ENCODE data around the gene CLRN3. TPM values are rescaled to one million over a fixed set of nuclear protein-coding genes. Genes with fewer than 3 reads are reported as not detected.

CLRN3 gene
- total and polyA plus RNA-seq, 4 donors: 6.3 TPM; not detected in 3

DNA sequence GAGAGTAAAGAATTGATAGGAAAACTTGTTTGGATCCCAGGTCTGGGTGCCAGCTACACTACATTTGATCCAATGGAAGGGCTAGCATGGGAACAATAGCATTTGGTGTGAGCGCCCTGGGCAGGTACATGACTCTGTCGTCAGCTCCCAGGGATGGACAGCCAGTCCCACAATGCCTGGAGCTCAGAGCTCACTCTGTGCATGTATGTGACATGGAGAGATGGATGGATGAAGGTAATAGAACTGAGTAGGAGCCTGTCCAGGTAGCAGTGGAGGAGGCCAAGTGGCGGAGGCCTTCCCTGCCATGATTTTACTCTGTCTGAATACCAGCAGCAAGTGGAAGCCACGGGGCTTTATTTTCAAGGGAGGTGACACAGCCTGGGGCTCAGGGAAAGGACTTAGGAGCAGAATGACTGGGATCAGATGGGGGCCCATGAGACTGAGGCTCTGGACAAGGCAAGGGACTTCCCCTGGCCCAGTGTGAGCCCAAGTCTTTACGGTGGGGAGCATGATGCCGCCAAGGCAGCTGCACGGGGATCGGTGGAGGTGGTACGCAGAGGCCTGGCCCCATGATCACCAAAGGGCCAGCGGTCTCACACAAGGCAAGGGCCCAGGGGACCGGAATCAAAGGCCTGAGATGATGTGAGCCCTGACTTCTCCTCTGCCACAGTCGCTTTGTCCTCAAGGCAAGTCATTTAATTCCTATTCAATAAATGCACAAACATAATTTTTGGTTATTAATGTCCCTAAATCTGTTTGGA lies 20.0 kb upstream of the CLRN3 start:
- 97% methylated on average over 12 of the region's 12 CpGs for WGBS, 2 donors
- intact Hi-C loops (cut with DNase I): no loop called here
- no peaks in the 10 kb centered on the region for H3K36me3 ChIP-seq (ENCODE audit: control insufficient read depth in 1 of 2, insufficient read depth in 2 of 2, low read length in 1 of 2)
- no peaks in the 10 kb centered on the region for H3K9me3 ChIP-seq (ENCODE audit: control insufficient read depth, low read length)
- DNase-seq (no peak), ATAC-seq (ENCODE audit: low FRiP score) (no peak)
- H3K27me3 ChIP-seq (ENCODE audit: control insufficient read depth in 1 of 2, insufficient read depth in 2 of 2, low read length in 1 of 2): no peaks in the 10 kb centered on the region
- H3K4me3 ChIP-seq (ENCODE audit: low read length in 2 of 2): no peak overlapping the region
- no peak overlapping the region for H3K27ac ChIP-seq (ENCODE audit: low read depth in 1 of 2, low read length in 2 of 2)
- H3K4me1 ChIP-seq (ENCODE audit: control insufficient read depth in 1 of 2, insufficient read depth in 2 of 2, low read length in 2 of 2): no peaks in the 10 kb centered on the region

DNA sequence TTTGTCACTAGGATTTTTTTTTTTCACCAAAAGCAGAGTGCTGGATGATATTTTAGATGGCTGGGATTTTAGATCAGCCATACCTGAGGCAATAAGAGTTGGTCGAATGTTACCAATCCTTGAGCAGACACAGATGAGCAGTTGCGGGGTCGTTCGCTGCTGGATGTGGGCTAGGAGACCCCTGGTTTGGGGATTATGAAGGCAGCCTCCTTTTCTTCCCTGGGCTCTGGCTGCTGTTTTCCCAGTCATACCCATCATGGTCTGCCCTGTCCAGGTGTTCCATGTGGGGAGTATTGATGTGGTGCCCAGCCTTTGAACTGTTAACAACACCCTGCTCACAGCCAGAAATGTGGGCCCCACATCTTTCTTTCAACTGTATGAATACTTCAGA lies 19.1 kb upstream of the CLRN3 start:
- H3K9me3 ChIP-seq (ENCODE audit: control insufficient read depth, low read length): no peaks in the 10 kb centered on the region
- ATAC-seq (ENCODE audit: low FRiP score) (no peak), DNase-seq (no peak)
- H3K27me3 ChIP-seq (ENCODE audit: control insufficient read depth in 1 of 2, insufficient read depth in 2 of 2, low read length in 1 of 2): no peaks in the 10 kb centered on the region
- intact Hi-C loops (cut with DNase I): no loop called here
- no peaks in the 10 kb centered on the region for H3K36me3 ChIP-seq (ENCODE audit: control insufficient read depth in 1 of 2, insufficient read depth in 2 of 2, low read length in 1 of 2)
- no peaks in the 10 kb centered on the region for H3K4me1 ChIP-seq (ENCODE audit: control insufficient read depth in 1 of 2, insufficient read depth in 2 of 2, low read length in 2 of 2)
- WGBS, 2 donors: 68 to 75% methylated on average over 4 of the region's 4 CpGs
- no peak overlapping the region for H3K4me3 ChIP-seq (ENCODE audit: low read length in 2 of 2)
- no peak overlapping the region for H3K27ac ChIP-seq (ENCODE audit: low read depth in 1 of 2, low read length in 2 of 2)

DNA sequence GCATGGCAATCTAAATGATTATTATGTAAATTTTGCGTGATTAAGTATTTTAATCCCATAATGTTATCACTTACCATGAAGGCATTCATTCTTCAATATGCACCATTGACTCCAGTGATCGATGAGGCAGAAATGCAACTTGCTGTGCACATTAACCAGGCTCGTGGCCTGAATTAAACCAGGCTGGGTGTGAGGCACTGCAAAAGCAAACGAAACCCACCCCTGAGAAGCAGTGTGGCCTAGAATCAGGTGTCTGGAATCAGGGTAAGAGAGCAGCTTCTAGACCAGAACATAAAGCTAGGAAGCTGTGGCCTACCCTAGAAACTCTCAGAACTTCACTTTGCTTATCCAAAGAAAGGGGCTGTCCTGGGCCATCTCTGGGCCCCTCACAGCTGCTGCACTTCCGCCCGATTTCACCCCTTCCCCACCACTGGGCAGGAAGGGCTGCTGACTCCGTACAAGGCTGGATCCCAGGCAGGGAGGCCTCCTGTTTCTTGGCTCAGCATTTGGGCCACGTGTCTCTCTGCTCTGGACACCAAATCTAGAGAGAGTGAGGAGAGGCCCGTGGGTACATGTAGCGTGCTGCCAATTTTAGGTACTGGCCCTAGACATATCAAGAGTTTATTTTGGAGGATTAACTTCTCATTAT lies 18.6 kb upstream of the CLRN3 start:
- intact Hi-C loops (cut with DNase I): no loop called here
- Histone ChIP-seq H3K9me3 (ENCODE audit: control insufficient read depth, low read length) (no peaks in the 10 kb centered on the region), H3K36me3 (ENCODE audit: control insufficient read depth in 1 of 2, insufficient read depth in 2 of 2, low read length in 1 of 2) (no peaks in the 10 kb centered on the region), H3K27me3 (ENCODE audit: control insufficient read depth in 1 of 2, insufficient read depth in 2 of 2, low read length in 1 of 2) (no peaks in the 10 kb centered on the region), H3K27ac (ENCODE audit: low read depth in 1 of 2, low read length in 2 of 2) (no peak overlapping the region), H3K4me3 (ENCODE audit: low read length in 2 of 2) (no peak overlapping the region), H3K4me1 (ENCODE audit: control insufficient read depth in 1 of 2, insufficient read depth in 2 of 2, low read length in 2 of 2) (no peaks in the 10 kb centered on the region)
- DNase-seq (no peak), ATAC-seq (ENCODE audit: low FRiP score) (no peak)
- 42 to 43% methylated on average over 10 of the region's 10 CpGs for WGBS, 2 donors

DNA sequence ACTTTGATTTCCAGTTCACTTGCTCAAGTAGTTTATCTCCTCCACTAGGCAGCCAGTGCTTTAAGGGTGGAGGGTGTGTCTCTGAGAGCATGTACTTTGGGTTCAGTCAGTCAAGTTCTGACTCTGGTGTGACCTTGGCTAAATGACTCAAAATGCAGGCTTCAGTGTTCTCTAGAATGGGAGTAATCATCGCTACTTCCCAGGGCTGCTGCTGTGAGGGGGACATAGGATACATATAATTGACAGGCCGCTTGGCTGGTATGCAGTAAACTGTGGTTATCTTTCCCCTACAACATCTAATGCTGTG lies 17.7 kb upstream of the CLRN3 start:
- Histone ChIP-seq H3K27ac (ENCODE audit: low read depth in 1 of 2, low read length in 2 of 2) (no peak overlapping the region), H3K27me3 (ENCODE audit: control insufficient read depth in 1 of 2, insufficient read depth in 2 of 2, low read length in 1 of 2) (no peaks in the 10 kb centered on the region), H3K4me1 (ENCODE audit: control insufficient read depth in 1 of 2, insufficient read depth in 2 of 2, low read length in 2 of 2) (no peaks in the 10 kb centered on the region), H3K36me3 (ENCODE audit: control insufficient read depth in 1 of 2, insufficient read depth in 2 of 2, low read length in 1 of 2) (no peaks in the 10 kb centered on the region), H3K4me3 (ENCODE audit: low read length in 2 of 2) (no peak overlapping the region), H3K9me3 (ENCODE audit: control insufficient read depth, low read length) (no peaks in the 10 kb centered on the region)
- DNase-seq (no peak), ATAC-seq (ENCODE audit: low FRiP score) (no peak)
- intact Hi-C loops (cut with DNase I): no loop called here
- WGBS, 2 donors: 92 to 97% methylated on average over 2 of the region's 2 CpGs

DNA sequence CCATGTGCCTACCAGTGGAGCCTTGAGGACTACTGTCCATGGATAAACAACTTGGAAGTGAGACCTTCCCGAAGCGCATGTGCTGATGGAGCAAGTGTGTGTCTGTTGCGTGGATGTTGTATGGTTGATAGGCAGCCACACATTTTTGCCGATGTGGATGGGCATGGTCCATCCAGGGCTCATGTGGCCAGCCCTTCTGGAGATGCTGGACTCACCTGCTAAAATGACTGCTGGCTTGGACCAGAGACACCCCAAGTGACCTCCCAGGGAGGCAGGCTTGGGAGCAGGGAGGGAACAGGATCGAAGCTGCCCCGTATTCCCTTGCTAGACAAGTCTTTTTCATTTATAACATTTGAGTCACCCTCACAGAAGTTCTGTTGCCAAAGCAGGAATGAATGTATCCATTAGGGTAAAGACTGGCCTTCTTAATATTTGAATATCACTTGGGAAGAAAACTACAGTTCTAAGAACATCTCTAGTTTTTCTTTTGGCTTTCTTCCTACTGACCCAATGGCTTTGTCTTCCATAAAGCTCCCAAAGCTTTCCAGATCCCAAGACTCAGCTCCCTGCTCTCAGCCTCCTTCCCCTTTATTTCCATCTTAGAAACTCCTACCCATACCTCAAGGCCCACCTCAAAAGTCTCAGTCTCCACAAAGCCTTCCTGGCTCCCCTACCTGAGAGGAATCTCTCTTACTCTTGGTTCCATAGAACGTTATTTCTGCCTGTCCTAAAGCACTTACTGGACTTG lies 17.1 kb upstream of the CLRN3 start:
- intact Hi-C loops (cut with DNase I): loop anchor here (5.0 kb wide), 2 partner anchors 82 to 157 kb away; no protein-coding TSS in a partner anchor
- ATAC-seq (ENCODE audit: low FRiP score) (no peak), DNase-seq (no peak)
- Histone ChIP-seq H3K4me1 (ENCODE audit: control insufficient read depth in 1 of 2, insufficient read depth in 2 of 2, low read length in 2 of 2) (no peaks in the 10 kb centered on the region), H3K27me3 (ENCODE audit: control insufficient read depth in 1 of 2, insufficient read depth in 2 of 2, low read length in 1 of 2) (no peaks in the 10 kb centered on the region), H3K9me3 (ENCODE audit: control insufficient read depth, low read length) (no peaks in the 10 kb centered on the region), H3K36me3 (ENCODE audit: control insufficient read depth in 1 of 2, insufficient read depth in 2 of 2, low read length in 1 of 2) (no peaks in the 10 kb centered on the region), H3K4me3 (ENCODE audit: low read length in 2 of 2) (no peak overlapping the region), H3K27ac (ENCODE audit: low read depth in 1 of 2, low read length in 2 of 2) (no peak overlapping the region)
- WGBS, 2 donors: 87 to 96% methylated on average over 7 of the region's 7 CpGs

DNA sequence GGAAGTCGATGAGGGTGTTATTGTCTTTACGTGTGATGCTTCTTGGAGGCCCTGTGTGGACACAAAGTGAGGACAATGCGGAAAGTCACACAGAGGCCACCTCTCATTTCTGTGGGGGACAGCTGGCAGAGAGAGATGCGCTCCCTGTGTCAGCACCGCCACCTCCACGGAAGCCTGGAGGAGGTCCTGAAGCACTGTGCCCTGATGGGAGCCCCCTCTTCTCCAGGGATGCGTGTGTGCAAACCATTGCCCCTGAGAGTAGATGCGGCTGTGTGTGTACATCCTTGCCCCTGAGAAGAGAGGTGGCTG lies 16.2 kb upstream of the CLRN3 start:
- Histone ChIP-seq H3K27me3 (ENCODE audit: control insufficient read depth in 1 of 2, insufficient read depth in 2 of 2, low read length in 1 of 2) (no peaks in the 10 kb centered on the region), H3K9me3 (ENCODE audit: control insufficient read depth, low read length) (no peaks in the 10 kb centered on the region), H3K4me1 (ENCODE audit: control insufficient read depth in 1 of 2, insufficient read depth in 2 of 2, low read length in 2 of 2) (no peaks in the 10 kb centered on the region), H3K27ac (ENCODE audit: low read depth in 1 of 2, low read length in 2 of 2) (no peak overlapping the region), H3K4me3 (ENCODE audit: low read length in 2 of 2) (no peak overlapping the region), H3K36me3 (ENCODE audit: control insufficient read depth in 1 of 2, insufficient read depth in 2 of 2, low read length in 1 of 2) (no peaks in the 10 kb centered on the region)
- no peak for ATAC-seq (ENCODE audit: low FRiP score)
- intact Hi-C loops (cut with DNase I): loop anchor here (5.0 kb wide), 2 partner anchors 83 to 158 kb away; no protein-coding TSS in a partner anchor
- DNase-seq: no peak
- 94 to 97% methylated on average over 8 of the region's 8 CpGs for WGBS, 2 donors

DNA sequence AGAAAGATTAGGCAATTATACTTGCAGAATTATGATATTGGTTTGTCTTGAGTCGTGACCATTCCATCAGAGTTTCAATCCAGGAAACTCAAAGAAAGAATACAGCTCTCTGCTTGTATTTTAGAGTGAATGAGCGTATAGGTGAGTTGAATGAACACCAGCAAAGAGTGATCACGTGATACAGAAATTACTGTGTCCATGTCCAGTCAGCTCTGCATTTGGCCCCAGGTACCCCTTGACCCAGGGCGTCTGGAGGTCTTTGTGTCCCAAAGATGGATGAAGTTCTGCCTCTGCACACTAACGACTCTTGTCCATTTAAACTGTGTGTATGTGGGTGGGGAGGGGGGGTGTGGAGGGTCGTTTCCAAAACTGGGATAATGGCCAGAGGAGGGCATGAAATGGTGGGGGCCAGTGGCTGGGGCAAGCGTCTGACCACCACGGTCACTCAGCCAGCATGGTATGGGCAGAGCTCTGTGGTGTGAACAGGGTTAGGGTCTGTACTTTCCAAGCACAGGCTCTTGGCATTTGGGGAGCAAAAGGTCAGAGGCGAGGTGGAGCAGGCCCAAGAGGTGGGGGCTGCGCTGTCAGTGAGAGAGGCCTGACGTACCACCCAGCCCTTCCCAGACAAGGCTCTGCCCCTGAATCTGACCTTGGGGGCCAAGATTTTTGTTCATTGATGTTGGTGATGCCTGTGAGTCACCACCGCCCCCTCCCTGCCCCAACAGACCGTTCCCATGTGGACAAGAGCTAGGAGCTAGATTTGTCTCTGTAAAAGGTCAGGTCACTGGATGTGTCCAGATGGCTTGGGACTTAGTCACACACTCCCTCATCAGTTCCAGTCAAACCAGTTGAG lies 15.6 kb upstream of the CLRN3 start:
- Histone ChIP-seq H3K4me1 (ENCODE audit: control insufficient read depth in 1 of 2, insufficient read depth in 2 of 2, low read length in 2 of 2) (no peaks in the 10 kb centered on the region), H3K4me3 (ENCODE audit: low read length in 2 of 2) (no peak overlapping the region), H3K27me3 (ENCODE audit: control insufficient read depth in 1 of 2, insufficient read depth in 2 of 2, low read length in 1 of 2) (no peaks in the 10 kb centered on the region), H3K27ac (ENCODE audit: low read depth in 1 of 2, low read length in 2 of 2) (no peak overlapping the region), H3K36me3 (ENCODE audit: control insufficient read depth in 1 of 2, insufficient read depth in 2 of 2, low read length in 1 of 2) (no peaks in the 10 kb centered on the region), H3K9me3 (ENCODE audit: control insufficient read depth, low read length) (no peaks in the 10 kb centered on the region)
- intact Hi-C loops (cut with DNase I): loop anchor here (5.0 kb wide), 2 partner anchors 84 to 159 kb away; no protein-coding TSS in a partner anchor
- peak; percentile 33 for ATAC-seq (ENCODE audit: low FRiP score)
- WGBS, 2 donors: 64 to 67% methylated on average over 13 of the region's 13 CpGs
- no peak for DNase-seq

DNA sequence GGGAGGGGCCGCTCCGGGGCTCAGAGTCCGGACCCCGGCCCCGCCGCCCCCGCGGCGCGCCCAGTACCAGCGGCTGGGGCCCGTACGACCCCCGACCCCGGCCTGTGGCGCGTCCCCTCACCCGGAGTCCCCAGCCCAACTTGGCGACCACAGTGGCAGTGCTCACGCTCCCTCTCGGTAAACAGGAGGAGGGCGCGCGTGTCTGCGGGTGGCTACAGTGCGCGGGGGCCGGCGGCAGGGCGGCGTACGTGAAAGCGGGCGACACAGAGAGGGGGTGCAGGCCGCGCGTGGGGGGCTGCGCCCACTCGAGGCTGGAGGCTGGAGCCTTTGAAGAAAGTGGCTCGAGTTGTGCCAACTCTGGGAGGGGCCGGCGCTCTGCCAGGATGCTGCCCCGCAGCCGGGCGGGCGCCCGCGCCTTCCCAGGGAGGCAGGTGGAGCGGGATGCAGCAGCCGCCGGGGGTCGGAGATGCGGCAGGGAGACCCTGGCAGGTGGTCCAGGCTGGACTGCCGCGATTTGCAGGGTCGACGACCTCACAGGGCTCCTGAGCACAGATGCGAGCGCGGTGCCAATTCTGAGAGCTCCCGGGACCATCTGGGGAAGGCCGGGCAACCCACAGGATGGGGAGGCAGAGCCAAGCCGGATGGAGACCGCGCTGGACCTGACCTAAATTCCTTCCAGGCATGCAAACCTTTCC lies 14.8 kb upstream of the CLRN3 start:
- WGBS, 2 donors: 1 to 2% methylated on average over 63 to 65 of the region's 65 CpGs
- Histone ChIP-seq H3K27ac (ENCODE audit: low read depth in 1 of 2, low read length in 2 of 2) (peak overlapping the region; percentile 20 to 59), H3K27me3 (ENCODE audit: control insufficient read depth in 1 of 2, insufficient read depth in 2 of 2, low read length in 1 of 2) (no peaks in the 10 kb centered on the region), H3K36me3 (ENCODE audit: control insufficient read depth in 1 of 2, insufficient read depth in 2 of 2, low read length in 1 of 2) (no peaks in the 10 kb centered on the region), H3K9me3 (ENCODE audit: control insufficient read depth, low read length) (no peaks in the 10 kb centered on the region), H3K4me1 (ENCODE audit: control insufficient read depth in 1 of 2, insufficient read depth in 2 of 2, low read length in 2 of 2) (no peaks in the 10 kb centered on the region), H3K4me3 (ENCODE audit: low read length in 2 of 2) (peak overlapping the region; percentile 61 to 81)
- intact Hi-C loops (cut with DNase I): loop anchor here (2.0 to 5.0 kb wide), 3 partner anchors 85 to 160 kb away; no protein-coding TSS in a partner anchor
- peak; percentile 75 to 86 for DNase-seq
- ATAC-seq (ENCODE audit: low FRiP score): peak; percentile 31

Measured in aorta (tissue), 5 donors.